KOPT-K1 (cell line): ENCODE measurements around the gene ATP2A1.
"Not testable (repeated sequence)": the region's sequence is repeated elsewhere in the genome, so short reads cannot be mapped to it uniquely, and the experiment has no call there.

Experiments
- H3K27ac ChIP-seq: fragments of 200-600 bp; sonication (generic); 2 replicates; pipeline ENCODE4 v1.5.1; 2016; ENCODE audit warnings: antibody characterized with exemption, mild to moderate bottlenecking, low read depth, low read length; ENCODE audit not compliant: poor library complexity, severe bottlenecking
- H3K36me3 ChIP-seq: fragments of 200-600 bp; sonication (generic); 2 replicates; pipeline ENCODE4 v1.5.1; 2017; ENCODE audit warnings: antibody characterized with exemption, mild to moderate bottlenecking, low read length, moderate library complexity; ENCODE audit not compliant: insufficient read depth
- H3K9me3 ChIP-seq: fragments of 200-600 bp; sonication (generic); 2 replicates; pipeline ENCODE4 v1.5.1; 2017; ENCODE audit warnings: antibody characterized with exemption, low read length, mild to moderate bottlenecking; ENCODE audit not compliant: insufficient read depth, poor library complexity, severe bottlenecking

Gene ATP2A1

GRCh38 chr16:28883221-28883996, 5.1 kb downstream of the ATP2A1 start:
- no peak overlapping the region for H3K27ac ChIP-seq
- H3K36me3 ChIP-seq: no peaks in the 10 kb centered on the region
- H3K9me3 ChIP-seq: no peaks in the 10 kb centered on the region

GRCh38 chr16:28884045-28884444, 5.8 kb downstream of the ATP2A1 start:
- H3K27ac ChIP-seq: no peak overlapping the region
- H3K36me3 ChIP-seq: no peaks in the 10 kb centered on the region
- H3K9me3 ChIP-seq: no peaks in the 10 kb centered on the region

GRCh38 chr16:28886945-28887344, 8.7 kb downstream of the ATP2A1 start:
- no peaks in the 10 kb centered on the region for H3K36me3 ChIP-seq
- H3K27ac ChIP-seq: no peak overlapping the region
- no peaks in the 10 kb centered on the region for H3K9me3 ChIP-seq

GRCh38 chr16:28890355-28890754, 12.1 kb downstream of the ATP2A1 start:
- H3K9me3 ChIP-seq, H3K27ac ChIP-seq, H3K36me3 ChIP-seq: not testable (repeated sequence)

GRCh38 chr16:28891964-28892890, 13.9 kb downstream of the ATP2A1 start:
- Histone ChIP-seq H3K36me3 (no peaks in the 10 kb centered on the region), H3K27ac (no peak overlapping the region), H3K9me3 (no peaks in the 10 kb centered on the region)

GRCh38 chr16:28893291-28893690, 15.0 kb downstream of the ATP2A1 start:
- no peak overlapping the region for H3K27ac ChIP-seq
- H3K36me3 ChIP-seq: peaks cover 5% of the 10 kb centered on the region; the same call in 1 of the 2 replicates
- H3K9me3 ChIP-seq: no peaks in the 10 kb centered on the region

GRCh38 chr16:28895609-28896008, 17.3 kb downstream of the ATP2A1 start:
- Histone ChIP-seq H3K36me3 (peaks cover 7% of the 10 kb centered on the region; the same call in 1 of the 2 replicates), H3K27ac (no peak overlapping the region), H3K9me3 (no peaks in the 10 kb centered on the region)

- no peak overlapping the region for H3K27ac ChIP-seq
- H3K36me3 ChIP-seq: peaks cover 7% of the 10 kb centered on the region; the same call in 1 of the 2 replicates
- H3K9me3 ChIP-seq: no peaks in the 10 kb centered on the region
Measured at GRCh38 chr16:28897826-28898225, 19.5 kb downstream of the ATP2A1 start.

- Histone ChIP-seq H3K9me3 (no peaks in the 10 kb centered on the region), H3K27ac (no peak overlapping the region), H3K36me3 (peaks cover 7% of the 10 kb centered on the region; the same call in 1 of the 2 replicates)
Measured at GRCh38 chr16:28898266-28898665, 20.0 kb downstream of the ATP2A1 start.

- Histone ChIP-seq H3K9me3 (no peaks in the 10 kb centered on the region), H3K36me3 (peaks cover 8% of the 10 kb centered on the region), H3K27ac (peak overlapping the region; percentile 43)
Measured at GRCh38 chr16:28898942-28899341, 20.7 kb downstream of the ATP2A1 start.

- Histone ChIP-seq H3K9me3 (no peaks in the 10 kb centered on the region), H3K27ac (peak overlapping the region; percentile 76), H3K36me3 (peaks cover 19% of the 10 kb centered on the region)
Measured at GRCh38 chr16:28899882-28900590, 21.7 kb downstream of the ATP2A1 start.

GRCh38 chr16:28900601-28901000, 22.3 kb downstream of the ATP2A1 start:
- H3K36me3 ChIP-seq: peaks cover 23% of the 10 kb centered on the region
- H3K27ac ChIP-seq: peak overlapping the region; percentile 76
- H3K9me3 ChIP-seq: no peaks in the 10 kb centered on the region

- peaks cover 32% of the 10 kb centered on the region for H3K36me3 ChIP-seq
- peak overlapping the region; percentile 76 for H3K27ac ChIP-seq
- no peaks in the 10 kb centered on the region for H3K9me3 ChIP-seq
Measured at GRCh38 chr16:28901862-28902261, 23.6 kb downstream of the ATP2A1 start.

- Histone ChIP-seq H3K9me3 (no peaks in the 10 kb centered on the region), H3K36me3 (peaks cover 32% of the 10 kb centered on the region), H3K27ac (peak overlapping the region; percentile 76)
Measured at GRCh38 chr16:28902909-28903308, 24.6 kb downstream of the ATP2A1 start.
